Cerebellar cortex (tissue), 1 donor: ENCODE measurements around the gene RNF151.

ENCODE experiments used
- DNase-seq: peaks from one replicate; pipeline ENCODE4 v3.0.0-alpha.2; 2015; ENCODE audit warnings: low spot score

The RNF151 gene

GRCh38 chr16:1992704-1993317 is 26.2 kb downstream of the RNF151 start:
- DNase-seq = no peak

DNA sequence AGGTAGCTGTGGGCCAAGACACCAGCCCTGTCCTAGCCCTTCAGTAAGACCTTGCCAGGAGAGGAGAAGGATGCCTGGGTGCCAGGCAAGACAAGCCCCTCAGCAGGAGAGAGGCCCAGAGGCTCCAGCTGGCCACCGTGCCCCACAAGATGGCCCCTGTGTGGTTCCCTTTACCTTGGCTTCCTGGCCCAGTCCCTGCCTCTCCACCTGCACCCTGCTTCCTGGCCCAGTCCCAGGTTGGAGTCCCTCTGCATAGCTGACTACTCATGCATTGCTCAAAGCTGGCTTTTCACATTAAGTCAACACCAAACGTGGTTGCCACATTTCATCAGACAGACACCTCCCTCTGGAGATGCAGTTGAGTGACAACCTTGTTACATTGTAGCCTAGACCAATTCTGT is 27.1 kb downstream of the RNF151 start:
- DNase-seq = no peak

- no peak for DNase-seq
These were observed 31.1 kb downstream of the RNF151 start for GRCh38 chr16:1997494-1998359.

- DNase-seq = no peak
These were observed 31.7 kb downstream of the RNF151 start for GRCh38 chr16:1998360-1998835.

DNA sequence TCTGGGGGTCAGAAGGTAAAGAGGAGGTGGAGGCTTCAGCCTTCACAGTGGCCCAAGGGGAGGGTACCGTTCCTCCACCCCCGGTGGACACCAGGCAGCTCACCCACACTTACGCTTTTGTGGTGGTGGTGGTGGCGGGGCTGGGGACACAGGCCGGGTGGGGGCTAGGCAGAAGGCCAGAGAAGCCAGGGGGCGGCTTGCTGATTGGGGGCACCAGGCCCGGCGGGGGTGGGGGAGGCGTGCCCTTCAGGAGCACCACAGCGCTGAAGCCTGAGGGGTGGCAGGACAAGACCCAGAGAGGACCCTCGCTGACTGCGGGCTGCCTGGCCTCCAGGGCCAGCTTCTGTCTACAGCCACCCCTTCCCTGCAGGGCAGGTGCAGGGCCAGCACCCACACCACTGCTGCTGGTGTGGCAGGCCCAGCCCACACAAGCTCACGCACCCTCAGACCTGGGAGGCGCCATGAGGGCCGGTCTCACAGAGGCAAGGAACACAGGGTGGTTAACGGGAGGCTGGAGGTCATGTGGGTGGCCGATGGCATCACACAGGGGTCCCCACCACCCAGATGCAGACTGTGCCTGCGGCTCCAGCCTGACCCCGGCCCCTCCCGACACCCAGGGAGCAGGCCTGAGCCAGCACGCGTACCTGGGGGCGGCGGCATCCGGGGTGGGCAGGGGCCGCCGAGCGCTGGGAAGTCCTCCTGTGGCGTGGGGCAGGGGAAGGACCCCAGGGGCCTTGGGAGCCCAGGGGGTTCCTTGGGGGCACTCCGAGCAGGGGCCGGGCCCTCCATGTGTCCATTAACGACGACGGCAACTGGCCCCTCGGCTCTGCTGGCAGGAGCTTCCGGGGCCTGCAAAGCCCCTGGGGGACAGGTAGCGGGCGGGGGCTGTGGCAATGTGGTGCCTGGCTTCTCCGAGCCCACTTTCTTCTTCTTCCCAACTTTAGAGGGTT is 32.5 kb downstream of the RNF151 start:
- no peak for DNase-seq

DNA sequence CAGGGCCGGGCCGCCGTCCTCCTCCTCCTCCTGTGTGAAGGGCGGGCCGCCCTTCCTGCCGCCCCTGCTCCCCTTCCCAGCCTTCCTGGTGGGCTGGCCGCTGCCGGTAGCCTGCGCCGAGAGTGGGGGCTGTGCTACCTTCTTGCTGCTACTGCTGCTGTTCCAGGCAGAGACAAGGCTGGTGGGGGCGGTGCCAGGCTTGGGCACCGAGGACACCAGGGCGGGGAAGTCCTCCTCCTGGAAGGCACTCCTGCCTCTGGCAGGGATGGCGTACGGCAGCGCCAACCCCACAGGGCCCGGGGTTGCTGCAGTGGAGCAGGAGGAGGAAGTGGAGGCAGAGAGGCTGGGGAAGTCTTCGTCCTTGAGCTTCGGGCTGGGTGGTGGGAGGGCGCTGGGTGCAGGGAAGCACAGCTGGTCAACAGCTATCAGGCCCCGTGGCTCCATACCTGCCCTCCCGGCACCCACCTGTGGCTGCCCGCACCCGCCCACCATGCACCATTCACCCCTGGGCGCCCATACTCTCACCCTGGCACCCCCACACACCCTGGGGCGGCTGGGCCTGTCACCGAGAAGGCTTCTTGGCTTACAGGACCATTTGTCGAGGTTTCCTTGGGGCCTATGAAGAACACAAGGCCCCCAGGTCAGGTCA is 33.3 kb downstream of the RNF151 start:
- no peak for DNase-seq

GRCh38 chr16:2001035-2001434 is 34.4 kb downstream of the RNF151 start:
- DNase-seq = no peak

GRCh38 chr16:2001456-2002355 is 35.0 kb downstream of the RNF151 start:
- DNase-seq = no peak

DNA sequence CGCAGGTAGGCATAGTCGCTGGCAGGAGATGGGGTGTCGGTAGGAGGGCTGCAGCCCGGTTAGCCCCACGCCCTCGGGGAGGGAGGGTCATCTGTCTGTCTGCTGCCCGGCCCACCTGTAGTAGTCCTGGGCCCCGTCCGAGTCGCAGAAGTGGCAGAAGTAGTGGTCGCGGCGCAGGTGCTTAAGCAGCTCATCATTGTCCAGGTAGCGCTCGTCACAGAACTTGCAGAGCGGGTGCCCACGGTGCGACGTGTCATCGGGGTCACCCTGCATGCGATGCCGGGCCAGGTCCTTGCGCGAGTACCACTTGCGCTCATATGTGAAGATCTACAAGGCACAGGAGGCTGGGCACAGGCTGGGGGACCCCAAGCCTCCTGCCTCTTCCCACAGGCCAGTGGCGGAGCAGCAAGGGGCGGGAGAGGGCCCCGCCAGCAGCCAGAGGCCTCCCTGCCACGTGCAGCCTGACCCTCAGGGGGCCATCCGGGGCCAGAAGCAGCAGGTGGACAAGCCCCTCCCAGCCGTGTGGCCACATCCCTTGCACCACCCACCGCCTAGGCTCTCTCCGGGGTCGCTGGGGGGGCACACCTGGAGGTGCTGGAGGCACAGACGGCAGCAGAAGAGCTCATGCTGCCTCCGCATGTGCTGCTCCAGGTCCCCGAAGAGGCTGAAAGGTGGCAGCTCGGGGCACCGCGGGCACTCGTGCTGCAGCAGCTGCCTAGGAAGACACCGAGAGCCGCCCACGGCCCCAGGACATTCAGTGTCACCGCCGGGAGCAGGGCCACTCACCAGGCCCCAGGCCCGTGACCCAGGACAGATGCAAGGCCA is 36.0 kb downstream of the RNF151 start:
- DNase-seq = no peak

DNA sequence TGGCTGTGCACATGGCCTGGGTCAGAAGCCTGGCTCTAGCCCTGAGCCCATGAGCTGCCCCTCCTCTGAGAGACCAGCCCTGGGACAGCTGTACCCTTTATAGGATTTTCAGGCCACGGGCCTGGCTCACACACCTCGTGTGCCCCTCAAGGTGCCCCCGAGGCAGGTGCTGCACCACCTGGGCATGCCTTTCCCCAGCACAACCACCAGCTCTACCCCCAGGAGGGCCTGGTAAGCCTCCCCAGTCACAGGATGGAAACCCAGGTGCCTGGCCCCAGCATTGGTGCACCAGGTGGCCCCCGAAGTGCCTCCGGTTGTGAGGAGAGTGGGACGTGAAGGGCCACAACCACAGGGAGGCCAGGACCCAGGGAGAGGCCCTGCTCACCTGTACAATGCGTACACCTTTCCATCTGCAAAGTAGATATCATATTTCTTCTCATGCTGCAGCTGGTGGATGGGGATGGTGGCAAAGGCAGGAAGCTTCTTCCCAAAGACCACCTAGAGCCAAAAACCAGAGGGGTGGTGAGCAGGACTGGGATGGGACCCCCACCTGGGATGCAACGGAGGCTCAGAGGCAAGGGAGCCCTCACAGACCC is 36.7 kb downstream of the RNF151 start:
- DNase-seq = no peak

- DNase-seq = peak; percentile 84
These were observed 37.4 kb downstream of the RNF151 start for GRCh38 chr16:2003827-2004641.

DNA sequence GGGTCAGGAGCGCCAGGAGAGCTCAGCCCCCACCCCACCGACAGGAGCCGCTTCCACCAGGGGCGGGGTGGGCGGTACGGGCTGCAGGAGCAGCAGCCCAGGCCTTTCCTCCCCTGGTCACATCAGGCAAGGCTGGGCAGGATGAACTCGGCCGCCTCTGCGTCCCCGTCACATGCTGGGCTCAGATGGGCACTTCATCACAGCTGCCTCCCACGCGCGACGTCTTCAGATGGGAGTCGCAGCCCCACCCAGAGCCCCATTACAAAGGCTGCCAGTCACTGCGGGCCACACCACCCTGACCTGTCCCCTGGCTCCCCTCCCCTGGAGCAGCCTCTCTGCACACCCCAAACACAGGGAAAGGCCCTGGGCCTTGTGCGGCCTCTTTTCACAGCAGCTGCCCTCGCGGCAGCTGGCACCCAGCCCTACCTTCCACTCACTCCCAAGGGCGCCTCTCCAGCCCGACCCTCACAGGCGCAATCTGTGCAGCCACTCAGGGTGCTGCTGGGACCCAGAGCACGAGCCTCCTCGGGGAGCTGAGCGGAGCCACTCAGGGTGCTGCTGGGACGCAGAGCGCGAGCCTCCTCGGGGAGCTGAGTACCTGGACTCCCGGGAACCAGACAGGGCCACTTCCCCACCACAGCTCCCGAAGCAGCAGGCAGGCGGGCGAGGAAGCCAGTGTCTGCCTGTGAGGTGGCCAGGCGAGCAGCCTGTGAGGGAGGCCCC is 38.3 kb downstream of the RNF151 start:
- no peak for DNase-seq

DNA sequence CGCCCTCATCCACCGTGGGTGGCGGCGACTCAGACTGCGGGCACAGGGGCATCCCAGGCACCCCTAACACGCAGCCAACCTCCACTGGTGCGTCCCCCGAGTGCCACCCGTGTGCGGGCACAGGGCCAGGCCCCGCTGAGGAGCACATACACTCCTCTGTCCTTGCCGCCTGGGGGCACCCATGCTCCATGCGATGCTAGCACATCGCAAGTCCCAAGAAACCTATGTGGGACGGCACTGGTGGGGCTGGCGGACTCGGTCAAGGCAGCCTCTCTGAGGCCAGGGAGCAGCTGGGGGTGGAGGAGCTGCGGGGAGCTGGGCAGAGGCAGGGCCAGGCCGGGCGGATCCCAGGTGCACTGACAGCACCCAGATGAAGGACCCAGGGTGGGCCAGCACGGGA is 39.0 kb downstream of the RNF151 start:
- no peak for DNase-seq

DNA sequence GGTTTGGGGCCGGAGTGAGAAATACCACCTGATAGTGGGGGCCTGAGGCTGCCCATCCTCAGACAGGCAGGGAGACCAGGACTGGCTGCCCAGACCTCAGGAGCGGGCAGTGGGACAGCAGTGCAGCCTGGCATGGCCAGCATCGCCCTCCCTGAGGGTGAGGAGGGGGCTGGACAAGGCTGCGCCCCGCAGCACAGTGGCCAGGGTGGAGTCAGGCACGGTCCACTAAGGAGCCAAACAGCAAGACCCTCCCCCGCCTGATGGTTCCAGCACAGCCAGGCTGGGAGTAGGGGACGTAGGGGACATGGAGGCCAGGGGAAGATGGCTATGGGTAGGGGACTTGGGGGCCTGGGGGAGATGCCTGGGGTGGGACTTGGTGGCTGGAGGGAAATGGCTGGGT is 39.7 kb downstream of the RNF151 start:
- no peak for DNase-seq

- no peak for DNase-seq
These were observed 40.6 kb downstream of the RNF151 start for GRCh38 chr16:2007081-2007836.

- DNase-seq = no peak
These were observed 41.4 kb downstream of the RNF151 start for GRCh38 chr16:2008009-2008526.

DNA sequence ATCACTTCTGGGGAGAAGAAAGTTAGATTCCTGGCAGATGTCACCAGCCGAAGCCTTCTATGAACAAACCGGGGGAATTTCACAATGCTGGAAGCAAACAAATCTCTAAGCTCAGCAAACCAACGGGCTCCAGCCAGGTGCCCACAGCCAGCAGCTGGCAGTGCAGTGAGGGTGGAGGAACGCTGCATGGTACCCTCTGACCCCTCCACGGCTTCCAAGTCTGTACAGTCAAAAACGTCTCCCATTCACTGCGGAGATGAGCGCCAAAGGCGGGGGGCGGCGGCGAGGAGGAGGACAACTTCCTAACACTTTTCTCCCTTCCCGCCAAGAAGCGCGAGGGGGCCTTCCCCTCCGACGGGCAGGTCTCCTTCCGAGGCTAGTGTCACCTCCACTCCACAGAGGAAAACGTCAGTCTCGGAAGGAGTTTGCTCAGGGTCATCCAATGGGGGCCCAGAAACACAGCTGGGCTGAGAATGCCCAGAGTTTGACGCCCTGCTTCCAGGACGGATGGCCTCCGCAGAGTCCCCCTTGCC is 42.0 kb downstream of the RNF151 start:
- DNase-seq = no peak
